NCI-H1436 (cell line): ENCODE measurements around the gene GDPD2.
"Not testable (repeated sequence)": the region's sequence is repeated elsewhere in the genome, so short reads cannot be mapped to it uniquely, and the experiment has no call there.

Source experiments
- DNase-seq: peaks from one replicate; lab custom pipeline; 2025; lab: John Stamatoyannopoulos, UW

Gene GDPD2, protein sequence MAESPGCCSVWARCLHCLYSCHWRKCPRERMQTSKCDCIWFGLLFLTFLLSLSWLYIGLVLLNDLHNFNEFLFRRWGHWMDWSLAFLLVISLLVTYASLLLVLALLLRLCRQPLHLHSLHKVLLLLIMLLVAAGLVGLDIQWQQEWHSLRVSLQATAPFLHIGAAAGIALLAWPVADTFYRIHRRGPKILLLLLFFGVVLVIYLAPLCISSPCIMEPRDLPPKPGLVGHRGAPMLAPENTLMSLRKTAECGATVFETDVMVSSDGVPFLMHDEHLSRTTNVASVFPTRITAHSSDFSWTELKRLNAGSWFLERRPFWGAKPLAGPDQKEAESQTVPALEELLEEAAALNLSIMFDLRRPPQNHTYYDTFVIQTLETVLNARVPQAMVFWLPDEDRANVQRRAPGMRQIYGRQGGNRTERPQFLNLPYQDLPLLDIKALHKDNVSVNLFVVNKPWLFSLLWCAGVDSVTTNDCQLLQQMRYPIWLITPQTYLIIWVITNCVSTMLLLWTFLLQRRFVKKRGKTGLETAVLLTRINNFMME

GRCh38 chrX:70422851-70423341, at the start of gene GDPD2:
GDPD2 (plus strand) TSS chrX:70423314; CDS start chrX:70424985, 1,671 bp downstream.
- DNase-seq: peak; percentile 22

GRCh38 chrX:70386235-70386634, 36.9 kb upstream of the GDPD2 start:
- no peak for DNase-seq

GRCh38 chrX:70398899-70399298, 24.2 kb upstream of the GDPD2 start:
- no peak for DNase-seq

DNA sequence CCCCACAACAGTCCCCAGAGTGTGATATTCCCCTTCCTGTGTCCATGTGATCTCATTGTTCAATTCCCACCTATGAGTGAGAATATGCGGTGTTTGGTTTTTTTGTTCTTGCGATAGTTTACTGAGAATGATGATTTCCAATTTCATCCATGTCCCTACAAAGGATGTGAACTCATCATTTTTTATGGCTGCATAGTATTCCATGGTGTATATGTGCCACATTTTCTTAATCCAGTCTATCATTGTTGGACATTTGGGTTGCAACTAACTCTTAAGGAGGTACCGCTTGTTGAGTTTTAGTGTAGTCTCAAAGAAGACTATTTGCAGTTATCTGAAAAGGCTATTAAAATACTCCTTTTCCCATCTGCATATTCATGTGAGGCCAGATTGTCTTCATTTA, 22.9 kb upstream of the GDPD2 start:
- DNase-seq: not testable (repeated sequence)

GRCh38 chrX:70402721-70403120, 20.4 kb upstream of the GDPD2 start:
- no peak for DNase-seq

DNA sequence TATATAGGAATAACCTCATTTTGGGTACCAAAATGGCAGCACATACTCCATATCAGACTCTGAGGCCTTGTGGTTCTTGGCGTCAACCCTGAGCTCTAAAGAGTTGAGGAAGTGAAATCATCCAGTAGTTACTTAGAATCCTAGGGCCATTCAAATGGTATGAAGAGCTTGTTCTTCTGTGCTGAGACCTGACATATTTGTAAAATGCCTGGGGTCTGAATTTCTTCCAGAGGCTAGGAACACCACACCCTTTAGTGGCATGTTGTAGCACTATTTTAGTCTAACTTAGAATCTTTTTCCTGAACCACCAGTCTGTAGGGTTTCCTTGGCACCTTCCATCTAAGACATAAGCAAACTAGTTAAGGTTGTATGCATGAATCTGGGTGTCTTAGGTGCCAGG, 18.1 kb upstream of the GDPD2 start:
- no peak for DNase-seq

DNA sequence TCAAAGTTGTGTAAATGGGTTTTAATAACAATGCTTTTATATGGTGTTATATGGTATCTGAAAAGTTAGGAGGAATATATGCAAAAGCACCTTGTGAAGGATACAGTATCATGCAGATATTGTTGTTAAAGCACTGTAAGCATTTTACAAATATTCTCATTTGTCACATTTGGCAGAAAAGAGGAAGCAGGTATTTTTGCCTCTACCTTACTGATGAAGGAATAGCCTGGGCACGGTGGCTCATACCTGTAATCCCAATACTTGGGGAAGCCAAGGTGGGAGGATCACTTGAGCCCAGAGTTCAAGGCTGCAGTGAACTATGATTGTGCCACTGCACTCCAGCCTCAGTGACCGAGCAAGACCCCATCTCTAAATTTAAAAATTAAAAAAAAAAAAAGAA, 12.2 kb upstream of the GDPD2 start:
- no peak for DNase-seq

DNA sequence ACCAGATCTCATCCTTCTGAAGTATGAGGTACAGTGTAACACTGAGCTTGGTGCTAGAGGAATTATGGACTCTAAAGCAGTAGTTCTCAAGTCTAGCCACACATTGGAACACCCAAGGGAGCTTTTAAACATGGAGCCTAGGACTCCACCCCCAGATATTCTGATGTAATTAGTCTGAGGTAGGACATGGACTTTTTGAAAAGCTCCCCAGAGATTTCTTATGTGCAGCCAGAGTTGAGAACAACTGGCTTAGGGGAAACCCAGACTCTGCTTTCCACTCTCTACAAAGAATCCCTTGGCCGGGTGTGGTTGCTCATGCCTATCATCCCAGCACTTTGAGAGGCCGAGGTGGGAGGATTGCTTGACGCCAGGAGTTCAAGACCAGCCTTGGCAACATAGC, 11.6 kb upstream of the GDPD2 start:
- DNase-seq: no peak

DNA sequence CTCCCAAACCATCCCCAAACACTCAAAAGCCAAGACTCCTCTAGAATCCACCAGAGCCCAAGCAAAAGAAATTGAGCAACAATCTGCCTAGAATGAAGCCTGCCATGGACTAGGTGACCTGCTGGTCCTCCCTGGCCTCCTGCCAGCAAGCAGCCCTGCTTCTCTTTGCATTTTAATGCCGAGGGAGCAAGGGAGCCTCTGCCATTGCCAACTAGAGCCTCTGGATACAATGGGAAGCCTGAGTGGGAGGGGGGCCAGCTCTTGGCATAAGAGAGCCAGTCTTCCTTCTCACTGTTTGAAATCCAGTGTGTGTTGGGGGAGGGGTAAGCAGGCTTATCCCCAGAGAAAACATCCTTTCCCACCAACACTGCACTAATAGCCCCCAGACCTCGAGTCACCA, 1.5 kb upstream of the GDPD2 start:
- DNase-seq: no peak

DNA sequence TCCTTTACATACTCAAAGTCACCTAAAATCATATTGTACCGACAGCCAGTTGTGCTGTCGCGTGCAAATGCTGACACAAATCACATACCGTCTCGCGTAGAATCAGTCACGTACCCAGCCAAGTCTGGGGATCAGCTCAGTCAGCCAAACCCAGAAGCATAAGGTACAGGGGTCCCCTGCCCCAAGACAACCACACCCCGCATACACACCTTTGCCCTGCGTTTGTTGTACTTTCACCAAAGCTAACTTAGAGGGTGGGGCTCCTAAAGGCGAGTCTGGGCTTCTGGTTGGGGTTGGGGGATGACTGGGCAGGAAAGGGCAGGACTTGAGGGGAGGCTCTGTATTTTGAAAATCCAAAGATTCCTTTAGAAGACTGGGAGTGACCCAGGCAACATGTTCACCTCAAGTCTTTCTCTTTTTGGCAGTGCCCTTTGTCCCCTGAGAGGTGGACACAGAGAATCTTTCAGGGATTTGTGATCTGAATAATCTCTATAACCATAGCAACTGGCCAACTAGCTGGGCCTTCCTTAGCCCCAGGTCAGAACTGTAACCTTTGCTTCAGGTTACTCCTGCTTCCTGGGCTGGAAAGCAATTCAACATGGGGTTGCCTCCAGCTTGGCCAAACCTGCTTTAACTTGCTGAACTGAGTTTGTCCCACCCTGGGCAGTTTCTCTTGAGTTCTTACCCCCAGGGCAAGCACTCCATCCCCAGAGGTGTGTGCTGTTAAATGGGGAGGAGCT, 992 bp downstream of the GDPD2 start:
- DNase-seq: no peak

DNA sequence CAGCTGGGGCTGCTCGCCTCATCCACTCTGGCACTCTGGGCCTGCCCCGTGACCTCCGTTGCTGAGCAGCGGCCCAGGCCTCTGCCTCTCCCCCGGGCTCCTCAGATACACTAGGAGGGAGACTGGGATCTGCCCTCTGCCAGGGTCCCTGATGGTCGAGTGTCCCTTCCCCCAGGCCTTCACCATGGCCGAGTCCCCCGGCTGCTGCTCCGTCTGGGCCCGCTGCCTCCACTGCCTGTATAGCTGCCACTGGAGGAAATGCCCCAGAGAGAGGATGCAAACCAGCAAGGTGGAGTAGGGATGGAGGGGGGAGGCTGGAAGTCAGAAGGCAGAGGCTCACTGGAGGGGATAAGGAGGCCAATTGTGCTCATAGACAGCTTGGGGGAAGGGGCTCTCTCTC, 1.7 kb downstream of the GDPD2 start:
- DNase-seq: no peak

DNA sequence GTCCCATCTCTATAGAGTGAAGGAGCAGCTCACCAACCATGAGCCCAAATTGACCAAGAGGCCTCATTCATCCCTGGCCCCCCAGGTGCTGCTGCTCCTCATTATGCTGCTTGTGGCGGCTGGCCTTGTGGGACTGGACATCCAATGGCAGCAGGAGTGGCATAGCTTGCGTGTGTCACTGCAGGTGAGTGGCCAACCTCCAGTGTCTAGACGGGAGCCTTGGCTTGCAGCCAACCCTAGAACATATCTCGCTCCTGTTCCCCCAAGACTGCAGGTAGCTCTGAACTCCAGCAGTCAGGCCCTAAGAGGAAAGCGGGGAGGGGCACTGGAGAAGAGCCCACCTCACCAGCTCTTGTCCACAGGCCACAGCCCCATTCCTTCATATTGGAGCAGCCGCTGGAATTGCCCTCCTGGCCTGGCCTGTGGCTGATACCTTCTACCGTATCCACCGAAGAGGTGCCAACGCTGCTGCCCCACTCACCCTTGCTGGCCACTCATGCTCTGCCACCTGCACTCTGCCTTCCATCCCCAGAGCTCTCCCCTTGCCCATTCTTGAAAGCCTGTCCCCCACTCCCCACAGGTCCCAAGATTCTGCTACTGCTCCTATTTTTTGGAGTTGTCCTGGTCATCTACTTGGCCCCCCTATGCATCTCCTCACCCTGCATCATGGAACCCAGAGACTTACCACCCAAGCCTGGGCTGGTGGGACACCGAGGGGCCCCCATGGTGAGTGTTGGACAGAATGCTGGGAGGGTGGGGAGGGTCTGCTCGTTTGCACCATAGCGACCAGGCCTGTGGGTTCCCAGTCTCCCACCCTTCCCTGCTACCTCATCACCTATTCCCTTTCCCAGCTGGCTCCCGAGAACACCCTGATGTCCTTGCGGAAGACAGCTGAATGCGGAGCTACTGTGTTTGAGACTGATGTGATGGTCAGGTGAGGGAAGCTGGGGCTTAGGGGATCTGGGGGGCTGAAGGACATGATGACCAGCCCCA, 3.5 kb downstream of the GDPD2 start:
- DNase-seq: no peak

DNA sequence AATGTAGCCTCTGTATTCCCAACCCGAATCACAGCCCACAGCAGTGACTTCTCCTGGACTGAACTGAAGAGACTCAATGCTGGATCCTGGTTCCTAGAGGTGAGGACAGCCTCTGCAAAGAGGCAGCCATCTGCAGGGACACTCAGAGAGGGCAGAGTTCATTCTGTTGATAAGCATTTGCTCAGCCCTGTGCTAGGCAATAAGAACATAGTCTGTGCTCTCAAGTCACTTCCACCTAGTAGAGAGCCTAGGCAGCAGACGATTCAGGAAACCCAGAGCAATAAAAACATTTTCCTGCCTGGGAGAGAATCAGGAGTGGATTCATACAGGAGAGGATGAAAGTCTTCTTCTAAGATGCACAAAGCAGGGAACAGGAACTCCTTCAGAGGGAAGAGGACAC, 4.3 kb downstream of the GDPD2 start:
- no peak for DNase-seq

GRCh38 chrX:70429759-70430158, 6.6 kb downstream of the GDPD2 start:
- DNase-seq: no peak

DNA sequence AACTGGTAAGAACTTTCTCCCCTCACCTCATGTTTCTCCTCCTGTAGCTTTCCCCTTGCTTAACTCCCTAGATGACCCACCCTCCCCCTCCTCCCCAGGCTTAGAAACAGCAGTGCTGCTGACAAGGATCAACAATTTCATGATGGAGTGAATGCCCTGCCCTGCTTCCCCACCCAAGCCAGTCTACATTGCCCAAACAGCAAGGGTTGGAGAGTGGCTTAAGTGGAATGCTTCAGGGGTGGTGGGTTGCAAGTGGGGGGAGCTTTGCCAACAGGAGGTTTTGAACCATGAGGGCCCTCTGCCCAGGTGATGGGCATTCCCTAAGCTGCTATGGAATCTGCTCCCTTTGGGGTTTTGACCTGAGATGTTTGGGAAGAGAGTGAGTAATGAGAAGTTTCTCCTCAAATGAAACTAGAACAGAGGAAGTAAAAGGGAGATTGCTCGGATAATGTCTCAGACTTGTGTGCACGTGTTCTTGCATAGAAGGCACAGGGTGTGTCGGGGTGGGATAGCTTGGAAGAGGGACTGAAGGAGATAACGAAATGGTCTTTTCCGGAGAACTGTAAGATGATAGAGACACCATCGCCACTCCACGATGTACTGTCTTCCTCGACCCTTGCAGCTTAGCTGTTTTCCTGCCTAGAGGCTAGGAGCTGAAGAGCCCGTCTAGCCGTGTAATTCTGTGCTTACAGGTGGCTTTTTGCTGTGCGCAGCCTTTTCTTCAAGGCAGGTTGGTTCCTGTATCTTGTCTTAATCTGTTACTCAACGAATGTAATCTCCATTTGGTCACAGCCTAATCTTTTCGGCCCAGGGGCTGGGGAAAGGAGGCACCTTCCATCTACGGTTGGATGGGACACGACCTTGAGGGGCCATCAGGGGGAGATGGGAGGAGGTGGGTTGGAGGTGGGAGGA, 10.1 kb downstream of the GDPD2 start:
- DNase-seq: no peak

DNA sequence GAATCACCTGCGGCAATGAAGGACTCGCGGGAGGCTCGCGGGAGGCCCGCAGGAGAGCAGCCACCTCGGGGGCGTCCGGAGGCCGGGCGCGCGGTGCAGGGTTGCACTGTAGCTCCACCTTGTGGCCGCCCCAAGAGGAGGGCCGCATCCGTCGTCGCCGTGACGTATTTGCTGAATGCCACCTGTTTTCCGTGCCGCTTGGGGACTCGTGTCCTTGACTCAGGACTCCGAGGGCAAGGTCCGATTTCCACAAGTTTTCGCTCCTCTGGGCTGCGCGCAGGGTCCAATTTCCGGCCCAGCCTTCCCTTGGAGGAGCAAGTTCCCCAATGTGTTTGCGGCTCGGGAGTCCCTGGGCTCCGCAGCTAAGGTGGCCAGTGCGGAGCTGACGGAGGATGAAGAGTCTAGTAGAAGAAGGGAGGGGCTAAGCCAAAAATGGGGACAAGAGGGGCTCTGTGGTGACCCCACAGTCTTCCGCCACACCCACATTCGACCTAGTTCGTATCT, 10.8 kb downstream of the GDPD2 start:
- DNase-seq: peak; percentile 77

- DNase-seq: peak; percentile 90
These were observed 11.3 kb downstream of the GDPD2 start for GRCh38 chrX:70434352-70434866.

- DNase-seq: no peak
These were observed 11.9 kb downstream of the GDPD2 start for GRCh38 chrX:70434914-70435586.

GRCh38 chrX:70436343-70436742, 13.2 kb downstream of the GDPD2 start:
- DNase-seq: peak; percentile 51

DNA sequence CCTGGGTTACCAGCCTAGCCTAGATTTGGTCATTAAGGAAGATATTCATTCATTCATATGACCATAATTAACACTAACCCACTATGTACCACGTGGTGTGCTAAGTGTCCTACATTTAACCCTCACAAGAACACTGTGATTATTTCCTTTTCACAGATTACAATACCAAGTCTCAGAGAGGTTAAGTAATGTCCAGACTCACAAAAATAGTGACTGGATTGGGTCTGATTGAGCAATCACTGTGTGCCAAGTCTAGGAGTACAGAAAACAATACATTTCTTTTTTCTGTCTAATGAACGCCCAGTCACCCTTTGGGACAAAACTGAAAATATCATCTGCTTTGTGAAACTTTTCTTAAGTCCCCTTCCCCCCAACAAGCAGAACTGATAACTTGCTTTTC, 13.9 kb downstream of the GDPD2 start:
- DNase-seq: no peak
